GM04503 (cell line): ENCODE data around the gene RTL9.
"Not testable (repeated sequence)": the region's sequence is repeated elsewhere in the genome, so short reads cannot be mapped to it uniquely, and the experiment has no call there.

Source experiments
- DNase-seq: peaks from one replicate; pipeline ENCODE4 v3.0.0-alpha.2; 2012; ENCODE audit warnings: low read depth

Gene RTL9

DNA sequence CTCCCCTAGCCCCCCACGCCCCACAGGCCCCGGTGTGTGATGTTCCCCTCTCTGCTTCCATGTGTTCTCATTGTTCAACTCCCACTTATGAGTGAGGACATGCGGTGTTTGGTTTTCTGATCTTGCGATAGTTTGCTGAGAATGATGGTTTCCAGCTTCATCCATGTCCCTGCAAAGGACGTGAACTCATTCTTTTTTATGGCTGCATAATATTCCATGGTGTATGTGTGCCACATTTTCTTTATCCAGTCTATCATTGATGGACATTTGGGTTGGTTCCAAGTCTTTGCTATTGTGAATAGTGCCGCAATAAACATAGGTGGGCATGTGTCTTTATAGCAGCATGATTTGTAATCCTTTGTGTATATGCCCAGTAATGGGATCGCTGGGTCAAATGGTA is 47.6 kb downstream of the RTL9 start:
- DNase-seq: not testable (repeated sequence)

DNA sequence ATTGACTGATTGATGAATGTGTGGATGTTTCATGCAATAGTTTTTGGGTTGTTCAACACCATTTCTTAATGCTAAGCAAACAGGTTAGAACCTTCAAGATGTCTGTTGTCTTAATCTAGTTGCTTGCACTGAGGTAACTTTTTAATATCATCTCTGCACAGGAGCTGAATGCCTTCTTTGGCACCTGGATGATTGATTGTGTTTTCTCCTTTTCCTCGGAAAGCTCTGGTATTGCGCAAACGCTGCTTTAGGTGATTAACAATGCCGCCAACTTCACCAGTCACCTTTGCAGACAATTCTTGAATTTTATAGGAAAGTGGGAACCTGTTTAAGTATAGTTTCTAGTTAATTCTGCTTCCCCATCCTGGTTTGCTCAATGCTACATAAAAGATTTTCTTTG is 48.2 kb downstream of the RTL9 start:
- DNase-seq: no peak

DNA sequence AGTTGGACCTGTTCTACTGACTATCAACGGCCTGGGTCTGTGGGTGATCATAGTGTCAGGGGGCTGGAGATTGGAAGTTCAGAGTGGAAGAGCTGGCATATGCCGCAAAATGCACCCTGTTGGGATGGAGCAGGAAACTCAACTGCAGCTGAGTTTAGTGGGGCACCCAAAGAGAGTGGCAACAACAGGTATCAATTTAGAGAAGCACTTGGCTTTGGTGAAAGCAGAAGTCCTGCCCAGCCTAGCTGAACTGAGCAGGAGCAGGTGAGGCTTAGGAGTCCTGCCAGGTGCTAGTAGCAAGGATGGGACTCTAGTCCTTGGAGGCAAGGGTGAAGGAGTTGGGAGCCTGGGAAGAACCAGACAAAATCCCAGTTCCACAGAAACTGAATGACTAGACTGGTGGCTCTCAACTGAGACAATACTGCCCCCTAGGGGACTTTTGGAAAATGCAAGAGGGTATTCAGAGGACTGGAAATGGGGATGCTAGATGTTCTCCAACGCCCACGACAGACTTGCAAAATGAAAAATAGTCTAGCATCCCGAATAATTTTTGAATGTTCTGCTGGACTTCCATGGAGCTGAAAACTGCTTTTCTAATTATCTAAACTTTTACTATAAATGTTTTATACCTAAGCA is 49.4 kb downstream of the RTL9 start:
- no peak for DNase-seq
